Lower lobe of right lung (tissue), 2 donors: ENCODE results near the gene SHLD1. TPM values are rescaled to one million over a fixed set of nuclear protein-coding genes. Genes with fewer than 3 reads are reported as not detected.

ENCODE experiments used
- ATAC-seq, 2 donors: fragments of 200-7000 bp; cut with Tn5 transposase; one replicate each; pipeline ENCODE4 v1.9.1; 2020 to 2022; ENCODE audit warnings: mild to moderate bottlenecking in 2 of 2, moderate library complexity in 2 of 2
- DNase-seq: peaks from one replicate; pipeline ENCODE4 v3.0.0-alpha.2; 2020
- H3K27ac ChIP-seq: fragments of 200-600 bp; one replicate; pipeline ENCODE4 v1.8.0; 2022
- H3K27me3 ChIP-seq: fragments of 200-600 bp; one replicate; pipeline ENCODE4 v1.8.0; 2022; ENCODE audit warnings: low read depth
- H3K36me3 ChIP-seq: fragments of 200-600 bp; one replicate; pipeline ENCODE4 v1.8.0; 2022; ENCODE audit warnings: mild to moderate bottlenecking
- H3K4me1 ChIP-seq: fragments of 200-600 bp; one replicate; pipeline ENCODE4 v1.8.0; 2022
- H3K4me3 ChIP-seq: fragments of 200-600 bp; one replicate; pipeline ENCODE4 v1.8.0; 2022; ENCODE audit warnings: mild to moderate bottlenecking
- H3K9me3 ChIP-seq: fragments of 200-600 bp; one replicate; pipeline ENCODE4 v1.8.0; 2022
- CTCF ChIP-seq: fragments of 200-600 bp; IDR thresholded peaks from one replicate; pipeline ENCODE4 v1.8.0; 2022; ENCODE audit warnings: antibody characterized with exemption, mild to moderate bottlenecking
- intact Hi-C: fragments of 100-400 bp; cut with DNase I; formaldehyde crosslinking; loops from one replicate; pipeline ENCODE4 v1.11.0; 2022
- total RNA-seq: library from RNA; stranded (reverse); fragmentation: NEBNext Ultra II Directional; extraction: Animal tissue kit (Norgen Biotek cat#: 25700); gene quantifications from one replicate; pipeline ENCODE4 v1.2.1, GENCODE V29; 2021
- donor health status: DM: no; HTN: yes; CAD: no; lungs with severe emphysema.

The SHLD1 gene
- total RNA-seq, 1 donor from 2014 or later, result 6.0 TPM

GRCh38 chr20:5833309-5833941, 83.2 kb downstream of the SHLD1 start:
- Histone ChIP-seq H3K9me3 (no peaks in the 10 kb centered on the region), H3K4me3 (no peak overlapping the region), H3K4me1 (peaks cover 10% of the 10 kb centered on the region), H3K36me3 (no peaks in the 10 kb centered on the region), H3K27me3 (no peaks in the 10 kb centered on the region), H3K27ac (no peak overlapping the region)
- ATAC-seq (no peak), DNase-seq (no peak)
- no peak for TF ChIP-seq CTCF
- intact Hi-C loops, result no loop called here

GRCh38 chr20:5834436-5835005, 84.3 kb downstream of the SHLD1 start:
- Histone ChIP-seq H3K4me1 (peaks cover 10% of the 10 kb centered on the region), H3K4me3 (no peak overlapping the region), H3K27me3 (no peaks in the 10 kb centered on the region), H3K9me3 (no peaks in the 10 kb centered on the region), H3K27ac (no peak overlapping the region), H3K36me3 (no peaks in the 10 kb centered on the region)
- DNase-seq (no peak), ATAC-seq (no peak)
- intact Hi-C loops, result no loop called here
- TF ChIP-seq CTCF, result no peak

GRCh38 chr20:5835321-5835821, 85.2 kb downstream of the SHLD1 start:
- Histone ChIP-seq H3K27me3 (no peaks in the 10 kb centered on the region), H3K4me3 (no peak overlapping the region), H3K9me3 (no peaks in the 10 kb centered on the region), H3K27ac (peak overlapping the region; percentile 38), H3K36me3 (no peaks in the 10 kb centered on the region), H3K4me1 (peaks cover 10% of the 10 kb centered on the region)
- peak; percentile 32 to 54 for ATAC-seq
- no peak for DNase-seq
- intact Hi-C loops, result no loop called here
- no peak for TF ChIP-seq CTCF

GRCh38 chr20:5835871-5836270, 85.7 kb downstream of the SHLD1 start:
- peak in 1 of 2 donors; percentile 9 for ATAC-seq
- no peak for DNase-seq

GRCh38 chr20:5836569-5836968, 86.4 kb downstream of the SHLD1 start:
- H3K36me3 ChIP-seq, result no peaks in the 10 kb centered on the region
- H3K4me1 ChIP-seq, result peaks cover 10% of the 10 kb centered on the region
- no peak for TF ChIP-seq CTCF
- no peak for ATAC-seq
- no peak overlapping the region for H3K4me3 ChIP-seq
- H3K27me3 ChIP-seq, result no peaks in the 10 kb centered on the region
- peak overlapping the region; percentile 38 for H3K27ac ChIP-seq
- intact Hi-C loops, result no loop called here
- no peak for DNase-seq
- no peaks in the 10 kb centered on the region for H3K9me3 ChIP-seq

More at GRCh38 chr20:5835871-5836270, 85.7 kb downstream of the SHLD1 start:
- no peaks in the 10 kb centered on the region for H3K27me3 ChIP-seq
- H3K9me3 ChIP-seq, result no peaks in the 10 kb centered on the region
- peaks cover 10% of the 10 kb centered on the region for H3K4me1 ChIP-seq
- no peak for TF ChIP-seq CTCF
- no peaks in the 10 kb centered on the region for H3K36me3 ChIP-seq
- intact Hi-C loops, result no loop called here
- H3K27ac ChIP-seq, result peak overlapping the region; percentile 38
- no peak overlapping the region for H3K4me3 ChIP-seq
